GM06990 (cell line): ENCODE measurements around the gene SLC24A2.

ENCODE experiments used
- DNase-seq: peaks from one replicate; pipeline ENCODE4 v3.0.0-alpha.2; 2011; ENCODE audit not compliant: insufficient read length; ENCODE audit errors: extremely low read depth
- H3K27me3 ChIP-seq: replicated peaks from 2 replicates; pipeline ENCODE4 v1.6.0; 2011; ENCODE audit warnings: low read length; ENCODE audit not compliant: control insufficient read depth, insufficient read depth
- H3K36me3 ChIP-seq: 2 replicates; pipeline ENCODE4 v1.5.1; 2011; ENCODE audit warnings: low read length; ENCODE audit not compliant: control insufficient read depth, insufficient read depth
- H3K4me3 ChIP-seq: replicated peaks from 2 replicates; pipeline ENCODE4 v1.5.1; 2011; ENCODE audit warnings: low read depth, mild to moderate bottlenecking, control low read depth, low read length
- TF ChIP-seq, protein P1 (sequence below): IDR thresholded peaks from 2 replicates; pipeline ENCODE4 v1.5.1; 2011; ENCODE audit warnings: low read length, control low read depth, mild to moderate bottlenecking, inconsistent platforms; ENCODE audit not compliant: insufficient read depth, poor library complexity, severe bottlenecking

Gene SLC24A2

DNA sequence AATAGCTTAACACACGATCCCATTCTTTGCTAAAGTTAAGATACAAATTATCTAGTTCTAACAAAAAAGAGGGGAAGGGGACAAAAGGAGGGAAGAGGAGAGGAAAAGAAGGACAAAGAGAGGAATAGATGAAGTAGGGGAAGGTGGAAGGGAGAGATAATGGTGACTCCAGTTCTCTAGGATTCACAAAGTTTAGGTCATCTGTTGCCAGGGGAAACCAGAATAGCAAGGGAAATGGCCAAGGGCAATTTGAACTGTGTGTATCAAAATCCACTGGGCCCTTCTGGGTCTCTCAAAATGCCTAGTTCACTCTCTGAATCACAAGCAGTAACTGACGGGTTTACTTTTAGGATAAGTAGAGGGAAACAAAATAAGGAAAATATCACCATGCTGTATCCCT, 7.6 kb downstream of the SLC24A2 start:
- TF ChIP-seq, protein P1, sequence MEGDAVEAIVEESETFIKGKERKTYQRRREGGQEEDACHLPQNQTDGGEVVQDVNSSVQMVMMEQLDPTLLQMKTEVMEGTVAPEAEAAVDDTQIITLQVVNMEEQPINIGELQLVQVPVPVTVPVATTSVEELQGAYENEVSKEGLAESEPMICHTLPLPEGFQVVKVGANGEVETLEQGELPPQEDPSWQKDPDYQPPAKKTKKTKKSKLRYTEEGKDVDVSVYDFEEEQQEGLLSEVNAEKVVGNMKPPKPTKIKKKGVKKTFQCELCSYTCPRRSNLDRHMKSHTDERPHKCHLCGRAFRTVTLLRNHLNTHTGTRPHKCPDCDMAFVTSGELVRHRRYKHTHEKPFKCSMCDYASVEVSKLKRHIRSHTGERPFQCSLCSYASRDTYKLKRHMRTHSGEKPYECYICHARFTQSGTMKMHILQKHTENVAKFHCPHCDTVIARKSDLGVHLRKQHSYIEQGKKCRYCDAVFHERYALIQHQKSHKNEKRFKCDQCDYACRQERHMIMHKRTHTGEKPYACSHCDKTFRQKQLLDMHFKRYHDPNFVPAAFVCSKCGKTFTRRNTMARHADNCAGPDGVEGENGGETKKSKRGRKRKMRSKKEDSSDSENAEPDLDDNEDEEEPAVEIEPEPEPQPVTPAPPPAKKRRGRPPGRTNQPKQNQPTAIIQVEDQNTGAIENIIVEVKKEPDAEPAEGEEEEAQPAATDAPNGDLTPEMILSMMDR = no peak
- Histone ChIP-seq H3K27me3 (no peaks in the 10 kb centered on the region), H3K36me3 (no peaks in the 10 kb centered on the region), H3K4me3 (no peak overlapping the region)
- no peak for DNase-seq

- H3K36me3 ChIP-seq = no peaks in the 10 kb centered on the region
- TF ChIP-seq, protein P1 = no peak
These were observed 17.4 kb downstream of the SLC24A2 start for GRCh38 chr9:19771446-19771845.

DNA sequence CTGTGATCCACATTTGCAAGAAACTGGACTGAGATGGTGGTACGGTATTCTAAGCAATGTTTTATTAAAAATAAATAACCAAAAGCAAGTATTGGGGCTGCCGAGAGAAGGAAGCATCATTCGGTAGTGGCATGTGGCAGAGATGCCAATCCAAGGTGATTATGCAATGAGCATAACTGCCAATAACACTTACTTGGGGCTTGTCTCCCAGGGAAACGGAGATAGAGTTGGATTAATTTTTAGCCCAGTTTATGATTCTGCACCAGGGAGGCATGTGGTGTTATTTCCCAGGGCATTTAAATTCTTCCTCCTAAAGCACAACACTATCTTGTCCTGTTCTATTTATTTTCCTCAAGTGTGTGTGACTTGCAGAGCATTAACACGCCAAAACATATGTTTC, 17.9 kb downstream of the SLC24A2 start:
- Histone ChIP-seq H3K27me3 (no peaks in the 10 kb centered on the region), H3K4me3 (no peak overlapping the region), H3K36me3 (no peaks in the 10 kb centered on the region)
- no peak for DNase-seq
- TF ChIP-seq, protein P1 = no peak

More at GRCh38 chr9:19771446-19771845, 17.4 kb downstream of the SLC24A2 start:
- H3K4me3 ChIP-seq = no peak overlapping the region
- DNase-seq = no peak
- H3K27me3 ChIP-seq = no peaks in the 10 kb centered on the region

DNA sequence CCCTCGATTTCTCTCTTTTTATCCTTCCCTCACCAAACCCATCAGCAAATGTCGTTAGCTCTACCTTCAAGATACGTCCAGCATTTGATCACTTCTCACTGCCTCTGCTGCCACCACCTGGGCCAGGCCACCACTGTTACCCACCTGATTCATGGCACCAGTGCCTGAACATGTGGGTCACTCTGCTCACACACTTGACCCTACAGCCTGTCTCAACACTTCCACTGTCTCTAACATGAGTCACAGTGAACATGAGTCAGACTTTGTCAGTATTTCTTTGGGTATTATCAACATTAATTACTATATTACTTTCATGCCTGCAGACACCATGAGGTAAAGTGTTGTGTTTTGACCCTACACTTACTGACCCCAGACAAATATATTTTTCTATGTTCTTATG, 19.6 kb downstream of the SLC24A2 start:
- TF ChIP-seq, protein P1 = no peak
- Histone ChIP-seq H3K4me3 (no peak overlapping the region), H3K36me3 (no peaks in the 10 kb centered on the region), H3K27me3 (no peaks in the 10 kb centered on the region)
- DNase-seq = no peak

DNA sequence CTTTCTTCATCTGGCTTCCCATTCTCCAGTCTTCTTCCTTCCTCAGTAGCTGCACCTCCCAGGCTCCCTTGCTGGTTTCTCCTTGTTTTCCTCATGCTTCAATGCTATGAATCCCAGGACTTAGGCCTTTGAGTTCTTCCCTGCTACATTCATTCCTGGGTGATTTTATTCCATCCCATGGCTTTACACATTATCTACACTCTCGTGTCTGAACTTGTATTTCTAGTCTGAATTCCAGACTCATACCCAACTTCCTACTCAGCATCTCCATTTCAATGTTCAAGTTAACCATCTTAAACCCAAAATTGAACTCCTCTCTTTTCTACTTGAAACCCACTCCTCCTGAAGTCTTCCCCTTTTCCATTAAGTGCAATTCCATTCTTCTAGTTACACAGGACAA, 20.0 kb downstream of the SLC24A2 start:
- no peak for DNase-seq
- Histone ChIP-seq H3K27me3 (no peaks in the 10 kb centered on the region), H3K36me3 (no peaks in the 10 kb centered on the region), H3K4me3 (no peak overlapping the region)
- TF ChIP-seq, protein P1 = no peak

- no peak for DNase-seq
- H3K27me3 ChIP-seq = no peaks in the 10 kb centered on the region
- H3K4me3 ChIP-seq = no peak overlapping the region
- TF ChIP-seq, protein P1 = no peak
- no peaks in the 10 kb centered on the region for H3K36me3 ChIP-seq
These were observed 29.8 kb downstream of the SLC24A2 start for GRCh38 chr9:19759066-19759465.
